Right hindlimb (tissue), 1 donor: ENCODE data around the gene WDR18.
A peak's percentile ranks its signal among the peaks of the same experiment; 100 is the strongest.
"Not testable (repeated sequence)": the region's sequence is repeated elsewhere in the genome, so short reads cannot be mapped to it uniquely, and the experiment has no call there.

Experiments used
- DNase-seq: peaks from one replicate; pipeline ENCODE4 v3.0.0-alpha.2; 2018

WDR18 gene

DNA sequence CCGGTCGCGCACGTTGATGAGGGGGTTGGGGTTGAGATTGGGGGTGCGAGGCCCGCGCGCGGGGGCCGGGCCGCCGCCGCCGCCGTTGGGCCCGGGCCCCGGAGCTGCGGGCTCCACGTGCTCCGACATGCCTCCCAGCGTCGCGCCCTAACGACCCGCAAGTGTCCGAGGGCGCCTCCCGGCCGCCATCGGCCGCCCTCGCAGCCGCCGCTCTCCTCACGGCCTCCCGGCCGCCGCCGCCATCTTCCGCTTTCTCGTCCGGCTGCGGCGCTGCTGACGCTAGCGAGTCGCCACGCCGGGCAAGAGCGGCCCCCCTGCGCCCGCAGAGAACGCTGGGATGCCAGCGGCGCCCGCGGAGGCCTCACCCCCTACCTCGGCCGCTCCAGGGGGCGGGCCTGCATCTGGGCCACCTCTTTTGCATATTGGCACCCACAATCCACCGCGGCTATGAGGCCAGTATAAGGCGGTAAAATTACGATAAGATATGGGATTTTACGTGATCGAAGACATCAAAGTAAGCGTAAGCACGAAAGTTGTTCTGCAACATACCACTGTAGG, 36.8 kb downstream of the WDR18 start, which contains the start of gene TMEM259:
TSS of gene TMEM259 (minus strand) at position 256 of the 558 bp plus-strand sequence. CDS start at position 129, 127 bp downstream.
- peak; percentile 98 for DNase-seq

DNA sequence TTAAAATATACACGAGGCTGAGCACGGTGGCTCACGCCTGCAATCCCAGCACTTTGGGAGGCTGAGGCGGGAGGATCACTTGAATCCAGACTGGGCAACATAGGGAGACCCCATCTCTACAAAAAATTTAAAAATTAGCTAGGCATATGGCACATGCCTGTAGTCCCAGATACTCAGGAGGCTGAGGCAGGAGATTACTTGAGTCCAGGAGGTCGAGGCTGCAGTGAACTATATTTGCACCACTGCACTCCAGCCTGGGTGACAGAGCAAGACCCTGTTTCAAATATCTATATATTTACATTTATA, 39.7 kb downstream of the WDR18 start:
- not testable (repeated sequence) for DNase-seq

DNA sequence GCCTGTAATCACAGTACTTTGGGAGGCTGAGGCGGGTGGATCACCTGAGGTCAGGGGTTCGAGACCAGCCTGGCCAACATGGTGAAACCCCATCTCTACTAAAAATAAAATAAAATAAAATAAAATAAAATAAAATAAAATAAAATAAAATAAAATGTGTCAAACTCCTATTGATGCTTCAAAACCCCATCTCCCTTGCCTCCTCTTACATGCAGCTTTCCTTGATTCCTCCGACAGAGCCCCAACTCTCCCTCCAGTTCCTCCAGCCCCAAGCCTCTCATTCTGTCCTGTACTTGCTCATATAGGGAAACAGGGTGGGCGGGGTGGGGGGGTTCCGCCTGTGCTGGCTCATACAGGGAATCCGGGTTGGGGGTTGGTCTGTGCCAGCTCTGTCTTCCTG, 40.9 kb downstream of the WDR18 start:
- DNase-seq, result not testable (repeated sequence)

DNA sequence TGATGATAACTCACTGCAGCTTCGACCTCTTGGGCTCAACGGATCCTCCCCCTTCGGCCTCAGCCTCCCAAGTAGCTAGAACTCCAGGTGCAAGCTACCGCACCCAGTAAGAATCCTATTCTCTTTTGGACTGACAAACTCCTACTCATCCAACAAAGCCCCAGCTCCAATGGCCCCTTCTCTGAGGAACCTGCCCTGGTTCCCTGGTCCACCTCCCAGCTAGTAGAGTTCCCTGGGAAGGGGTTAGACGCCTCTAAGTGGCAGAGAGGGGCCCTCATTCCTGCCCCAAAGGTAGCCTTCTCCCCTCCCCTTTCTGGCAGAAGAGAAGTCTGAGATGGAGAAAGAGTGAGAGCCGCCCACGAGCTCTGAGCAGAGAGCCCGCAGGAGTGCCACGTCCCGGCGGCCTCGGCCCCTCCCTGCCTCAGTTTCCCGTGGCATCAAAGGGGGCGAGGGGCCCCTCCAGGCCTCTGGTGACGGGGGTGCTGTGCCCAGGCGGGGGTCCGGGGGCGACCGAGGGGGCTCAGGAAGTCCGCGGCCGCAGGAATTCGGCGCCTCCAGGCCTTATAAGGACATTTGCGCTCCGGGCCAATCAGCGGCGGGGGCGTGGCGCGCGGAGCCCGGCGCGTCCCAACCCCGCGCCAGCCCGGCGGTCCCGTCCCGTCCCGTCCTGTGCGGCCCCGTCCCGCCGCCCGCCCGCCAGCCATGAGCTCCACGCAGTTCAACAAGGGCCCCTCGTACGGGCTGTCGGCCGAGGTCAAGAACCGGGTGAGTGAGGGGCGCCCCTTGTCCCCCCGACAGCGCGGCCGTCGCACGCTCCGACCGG, 42.0 kb downstream of the WDR18 start, which contains the start of gene CNN2:
TSS of gene CNN2 (plus strand) at position 649 of the 823 bp plus-strand sequence. CDS start at position 703, 54 bp downstream.
- DNase-seq, result peak; percentile 90

DNA sequence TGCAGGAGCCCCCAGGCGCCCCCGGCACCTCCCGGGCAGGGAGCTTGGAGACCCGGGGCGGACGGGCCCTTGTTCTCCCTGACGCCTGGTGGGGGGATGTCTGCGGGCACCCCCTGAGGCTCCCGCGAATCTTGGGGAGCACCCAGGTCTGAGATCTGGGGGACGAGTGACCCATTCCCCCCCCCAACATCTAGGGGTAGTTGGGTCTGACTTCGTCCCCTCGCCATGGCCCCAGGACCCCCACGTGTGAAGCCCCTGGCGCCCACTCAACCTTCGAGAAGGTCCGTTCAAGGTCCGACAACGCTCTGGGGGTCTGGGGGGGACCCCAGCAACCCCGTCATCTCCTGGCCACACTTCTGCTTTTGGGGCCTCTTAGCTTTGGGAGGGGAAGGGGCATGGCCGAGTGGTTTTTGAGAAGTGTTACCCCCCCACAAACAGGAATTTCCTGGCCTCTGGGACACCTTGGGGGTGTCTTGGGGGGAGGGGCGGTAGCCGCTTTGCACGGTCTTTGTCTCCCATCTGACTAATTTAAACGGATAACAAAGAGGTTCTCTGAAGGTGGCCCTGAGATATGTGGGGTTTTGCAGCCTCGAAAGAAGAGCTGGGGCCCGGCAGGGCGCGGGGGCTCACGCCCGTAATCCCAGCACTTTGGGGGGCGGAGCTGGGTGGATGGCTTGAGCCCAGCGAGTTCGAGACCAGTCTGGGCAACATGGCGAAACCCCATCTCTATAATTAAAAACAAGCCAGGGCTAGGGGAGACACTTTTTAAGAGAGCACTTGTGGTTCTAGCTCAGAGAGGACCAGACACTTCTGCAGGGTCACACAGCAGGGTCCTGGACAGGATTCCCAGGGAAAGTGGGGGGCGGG, 42.9 kb downstream of the WDR18 start:
- no peak for DNase-seq

DNA sequence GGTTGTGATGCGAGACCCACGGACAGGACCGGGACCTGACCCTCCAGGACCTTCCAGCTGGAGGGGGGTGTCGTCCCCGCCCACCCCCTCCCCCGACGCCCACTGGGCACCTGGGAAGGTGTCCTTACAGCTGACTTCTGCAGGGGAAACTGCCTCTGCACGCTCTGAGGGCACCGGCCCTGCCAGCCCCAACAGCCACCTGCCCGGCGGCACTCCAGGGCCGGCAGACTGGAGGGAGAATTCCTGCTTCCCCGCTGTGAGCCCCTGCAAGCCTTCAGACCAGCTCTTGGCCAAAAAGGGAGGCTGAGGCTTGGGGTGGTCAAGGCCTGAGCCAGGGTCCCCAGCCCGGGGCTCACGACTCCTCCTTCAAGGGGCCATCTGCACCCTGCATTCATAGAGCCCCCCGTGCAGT, 43.5 kb downstream of the WDR18 start:
- DNase-seq, result no peak

DNA sequence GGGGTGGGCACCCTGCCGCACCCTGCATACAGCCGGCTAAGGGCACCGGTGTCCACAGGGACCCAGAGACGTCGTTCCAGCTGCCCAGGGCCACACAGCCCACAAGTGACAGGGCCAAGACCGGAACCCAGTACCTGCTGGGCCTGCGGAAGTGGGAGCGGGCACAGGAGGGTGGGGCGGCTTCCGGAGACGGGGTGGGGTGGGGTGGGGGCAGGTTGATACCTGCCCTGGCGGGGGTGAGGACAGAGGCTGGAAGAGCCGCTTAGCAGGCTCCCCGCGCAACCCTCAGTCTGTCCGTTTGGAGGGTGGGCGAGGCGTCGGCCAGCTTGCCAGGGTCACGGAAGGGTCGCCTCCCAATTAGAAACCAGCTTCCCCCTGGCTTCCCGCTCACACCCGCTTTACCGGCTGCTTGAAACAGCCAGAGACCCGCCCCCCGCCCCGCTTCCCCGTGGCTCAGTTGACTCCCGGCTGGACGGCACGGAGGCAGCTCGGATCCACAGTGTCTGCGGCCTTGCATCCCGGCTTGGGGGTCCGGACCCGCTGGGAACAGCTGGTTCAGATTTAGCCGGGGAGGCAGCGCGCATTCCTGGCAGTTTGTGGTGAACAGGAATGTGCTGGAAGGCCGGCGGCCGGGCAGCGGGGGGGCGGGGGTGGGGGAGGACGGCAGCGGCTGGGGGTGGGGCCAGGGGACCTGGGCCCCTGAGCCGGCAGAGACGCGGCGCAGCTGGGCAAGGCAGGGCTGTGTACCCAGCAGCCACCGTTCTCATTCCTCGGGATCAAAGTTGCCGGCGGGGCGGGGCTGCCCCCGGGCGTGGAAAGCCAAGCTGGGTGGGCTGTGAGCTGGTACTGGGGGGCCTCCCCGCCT, 44.1 kb downstream of the WDR18 start:
- DNase-seq, result peak; percentile 93

DNA sequence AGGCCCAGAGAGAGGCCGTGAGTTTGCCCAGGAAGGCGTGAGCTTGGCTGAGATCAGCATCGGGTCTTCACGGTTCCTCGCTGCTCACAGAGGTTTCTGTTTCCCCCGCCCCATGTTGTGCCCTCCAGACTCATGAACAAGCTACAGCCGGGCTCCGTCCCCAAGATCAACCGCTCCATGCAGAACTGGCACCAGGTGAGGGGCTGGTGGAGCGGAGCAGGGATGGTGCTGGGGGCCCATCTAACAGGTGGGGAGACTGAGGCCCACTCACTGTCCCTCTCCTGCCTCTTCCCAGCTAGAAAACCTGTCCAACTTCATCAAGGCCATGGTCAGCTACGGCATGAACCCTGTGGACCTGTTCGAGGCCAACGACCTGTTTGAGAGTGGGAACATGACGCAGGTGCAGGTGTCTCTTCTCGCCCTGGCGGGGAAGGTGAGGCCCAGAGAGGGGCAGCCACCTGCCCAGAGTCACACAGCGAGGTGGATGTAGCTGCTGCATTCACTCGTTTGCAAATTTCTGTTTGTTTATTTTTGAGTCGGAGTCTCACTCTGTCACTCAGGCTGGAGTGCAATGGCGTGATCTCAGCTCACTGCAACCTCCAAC, 48.2 kb downstream of the WDR18 start:
- no peak for DNase-seq

DNA sequence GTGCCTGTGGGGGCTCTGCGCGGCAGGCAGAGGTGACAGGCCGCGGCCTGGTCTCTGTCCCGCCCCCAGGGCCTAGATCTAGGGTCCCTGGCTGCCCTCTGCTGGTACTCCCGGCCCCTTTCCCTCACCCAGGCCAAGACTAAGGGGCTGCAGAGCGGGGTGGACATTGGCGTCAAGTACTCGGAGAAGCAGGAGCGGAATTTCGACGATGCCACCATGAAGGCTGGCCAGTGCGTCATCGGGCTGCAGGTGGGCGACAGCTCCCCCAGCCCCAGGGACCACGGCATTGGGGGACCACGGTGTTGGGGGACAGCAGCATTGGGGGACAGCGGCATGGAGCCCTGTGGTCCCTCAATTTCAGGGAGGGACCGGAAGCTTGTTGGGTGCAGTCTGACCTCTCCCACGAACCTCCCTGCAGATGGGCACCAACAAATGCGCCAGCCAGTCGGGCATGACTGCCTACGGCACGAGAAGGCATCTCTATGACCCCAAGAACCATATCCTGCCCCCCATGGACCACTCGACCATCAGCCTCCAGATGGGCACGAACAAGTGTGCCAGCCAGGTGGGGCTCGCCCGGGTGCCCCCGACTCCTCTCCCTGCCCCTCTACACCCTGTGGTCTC, 52.0 kb downstream of the WDR18 start:
- no peak for DNase-seq

DNA sequence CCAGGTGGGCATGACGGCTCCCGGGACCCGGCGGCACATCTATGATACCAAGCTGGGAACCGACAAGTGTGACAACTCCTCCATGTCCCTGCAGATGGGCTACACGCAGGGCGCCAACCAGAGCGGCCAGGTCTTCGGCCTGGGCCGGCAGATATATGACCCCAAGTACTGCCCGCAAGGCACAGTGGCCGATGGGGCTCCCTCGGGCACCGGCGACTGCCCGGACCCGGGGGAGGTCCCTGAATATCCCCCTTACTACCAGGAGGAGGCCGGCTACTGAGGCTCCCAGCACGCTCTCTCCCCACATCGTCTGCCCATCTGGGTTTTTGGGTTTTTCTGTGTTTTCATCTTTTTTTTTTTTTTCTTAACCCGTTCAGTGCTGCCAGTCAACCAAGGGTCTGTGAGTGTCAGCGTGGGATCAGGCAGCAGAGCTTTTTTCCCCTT, 53.5 kb downstream of the WDR18 start:
- DNase-seq, result no peak

DNA sequence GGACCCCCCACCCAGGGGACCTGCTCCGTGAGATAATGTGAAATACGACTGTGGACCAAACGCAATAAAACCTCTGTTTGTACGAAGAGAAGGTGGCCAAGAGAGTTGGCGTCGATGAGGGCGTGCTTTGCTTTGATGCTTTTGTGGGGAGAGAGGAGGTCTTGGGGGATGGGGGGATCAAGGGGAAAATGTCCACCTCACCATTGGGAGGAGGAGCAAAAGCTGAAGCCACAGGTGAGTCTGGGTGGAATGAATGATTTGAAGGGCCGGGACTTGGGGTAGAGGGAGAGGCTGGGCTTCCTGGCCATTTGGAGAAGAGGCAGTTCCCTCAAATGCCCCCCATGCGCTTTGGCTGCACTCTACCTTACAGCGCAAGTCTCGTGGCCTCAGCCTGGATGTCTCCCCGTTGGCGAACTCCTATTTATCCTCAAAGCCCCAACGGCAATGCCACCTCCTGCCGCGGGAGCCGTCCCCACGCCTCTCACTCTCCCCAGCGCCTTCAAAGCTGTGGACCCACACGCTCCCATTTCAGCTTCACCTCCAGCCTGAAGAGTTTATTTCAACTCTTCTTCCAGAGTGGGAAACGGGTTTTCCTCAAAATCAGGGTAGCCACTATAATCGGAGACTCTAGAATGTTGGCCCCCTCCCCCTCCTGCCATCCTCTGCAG, 55.0 kb downstream of the WDR18 start:
- no peak for DNase-seq

DNA sequence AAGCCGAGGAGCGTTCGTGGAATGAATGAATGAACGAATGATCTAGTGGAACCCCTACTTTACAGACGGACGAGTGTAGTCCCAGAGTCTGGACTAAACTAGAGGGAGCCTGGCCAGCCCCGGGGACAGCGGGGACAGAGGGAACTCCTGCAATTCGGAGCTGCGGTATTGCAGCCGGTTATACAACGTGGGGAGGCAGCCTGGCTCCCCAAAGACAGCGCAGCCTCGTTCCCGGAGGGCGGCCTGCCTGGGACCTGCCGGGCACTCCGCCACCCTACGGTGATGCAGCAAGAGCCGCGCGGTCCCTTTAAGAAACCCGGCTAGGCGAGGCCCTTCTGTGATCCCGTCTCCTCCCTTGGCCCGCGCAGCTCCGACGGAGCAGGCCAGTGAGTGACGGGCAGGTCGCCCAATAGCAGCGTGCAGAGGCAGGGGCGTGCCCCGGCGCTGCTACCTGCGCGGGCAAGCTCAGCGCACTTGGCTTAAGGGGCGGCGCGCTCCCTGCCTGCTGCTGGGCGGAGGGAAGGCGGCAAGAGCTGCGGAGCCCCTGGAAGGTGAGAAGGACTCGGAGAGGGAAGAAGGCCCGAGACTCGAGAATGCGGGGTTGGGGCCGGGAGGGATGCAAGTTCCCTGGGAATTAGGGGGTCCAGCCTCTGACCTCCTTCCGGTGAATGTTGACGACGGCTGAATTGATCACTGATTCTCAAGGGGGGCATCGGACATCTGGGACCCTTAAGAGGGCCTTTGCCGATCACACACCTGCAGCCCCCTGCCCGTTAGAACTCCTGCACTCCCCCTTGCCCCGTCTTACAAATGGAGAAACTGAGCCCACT, 55.7 kb downstream of the WDR18 start, which contains the start of gene ABCA7:
TSS of gene ABCA7 (plus strand) at position 462 of the 830 bp plus-strand sequence. CDS start 1,255 bp downstream, outside the sequence.
- DNase-seq, result peak; percentile 95

DNA sequence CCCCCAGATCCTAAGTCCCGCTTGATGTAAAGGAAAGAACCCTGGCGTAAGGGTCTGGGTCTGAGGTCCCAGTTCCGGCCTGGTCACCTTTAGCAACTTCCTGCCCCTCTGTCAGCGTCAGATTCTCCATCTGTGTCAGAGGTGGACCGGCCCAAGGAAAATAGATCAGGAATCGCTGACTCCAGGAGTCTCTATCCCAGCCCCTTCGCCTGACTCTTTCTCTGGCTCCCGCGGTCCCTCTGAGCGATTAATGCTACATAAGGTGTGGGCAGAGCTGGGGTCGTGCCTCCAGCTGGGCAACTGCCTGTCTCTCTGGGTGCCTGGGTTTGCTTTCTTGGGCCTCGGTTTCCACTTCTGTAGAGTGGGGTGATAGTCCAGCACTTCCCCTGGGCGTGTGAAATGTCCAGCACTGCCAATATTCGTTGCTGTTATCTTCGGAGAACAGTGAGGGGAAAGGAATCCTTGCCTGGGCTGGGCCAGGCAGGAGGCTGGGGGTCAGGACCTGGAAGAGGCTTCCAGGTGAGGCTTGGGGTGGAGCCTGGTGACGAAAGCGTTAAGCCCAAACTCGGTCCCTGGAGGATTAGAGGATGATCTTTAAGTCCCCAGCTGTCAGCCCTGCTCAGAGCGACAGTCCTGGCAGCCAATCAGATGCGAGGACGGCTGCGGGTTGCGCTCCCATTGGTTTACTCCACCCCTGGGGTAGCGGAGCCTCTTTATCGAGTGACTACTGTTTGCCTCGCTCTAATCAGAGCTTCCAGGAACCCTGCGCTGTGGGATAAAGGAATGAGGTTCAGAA, 56.5 kb downstream of the WDR18 start:
- peak; percentile 89 for DNase-seq

DNA sequence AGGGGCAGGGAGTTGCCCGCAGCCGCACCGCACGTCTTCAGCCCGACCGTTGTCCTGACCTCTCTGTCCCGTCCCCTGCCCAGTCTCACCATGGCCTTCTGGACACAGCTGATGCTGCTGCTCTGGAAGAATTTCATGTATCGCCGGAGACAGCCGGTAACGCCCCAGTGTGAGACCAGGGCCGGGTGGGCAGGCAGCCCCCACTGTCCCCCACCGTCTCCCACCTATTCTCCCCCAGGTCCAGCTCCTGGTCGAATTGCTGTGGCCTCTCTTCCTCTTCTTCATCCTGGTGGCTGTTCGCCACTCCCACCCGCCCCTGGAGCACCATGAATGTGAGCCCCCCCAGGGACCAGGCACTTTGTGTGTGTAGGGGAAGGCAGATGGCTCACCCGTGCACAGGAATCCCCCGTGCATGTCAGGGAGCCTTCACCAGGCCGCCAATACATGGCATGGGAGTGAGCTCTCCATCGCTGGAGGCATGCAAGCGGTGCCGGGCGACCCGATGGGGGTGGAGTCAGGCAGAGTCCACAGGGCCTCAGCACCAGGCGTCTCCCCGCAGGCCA, 57.2 kb downstream of the WDR18 start:
- DNase-seq, result no peak

DNA sequence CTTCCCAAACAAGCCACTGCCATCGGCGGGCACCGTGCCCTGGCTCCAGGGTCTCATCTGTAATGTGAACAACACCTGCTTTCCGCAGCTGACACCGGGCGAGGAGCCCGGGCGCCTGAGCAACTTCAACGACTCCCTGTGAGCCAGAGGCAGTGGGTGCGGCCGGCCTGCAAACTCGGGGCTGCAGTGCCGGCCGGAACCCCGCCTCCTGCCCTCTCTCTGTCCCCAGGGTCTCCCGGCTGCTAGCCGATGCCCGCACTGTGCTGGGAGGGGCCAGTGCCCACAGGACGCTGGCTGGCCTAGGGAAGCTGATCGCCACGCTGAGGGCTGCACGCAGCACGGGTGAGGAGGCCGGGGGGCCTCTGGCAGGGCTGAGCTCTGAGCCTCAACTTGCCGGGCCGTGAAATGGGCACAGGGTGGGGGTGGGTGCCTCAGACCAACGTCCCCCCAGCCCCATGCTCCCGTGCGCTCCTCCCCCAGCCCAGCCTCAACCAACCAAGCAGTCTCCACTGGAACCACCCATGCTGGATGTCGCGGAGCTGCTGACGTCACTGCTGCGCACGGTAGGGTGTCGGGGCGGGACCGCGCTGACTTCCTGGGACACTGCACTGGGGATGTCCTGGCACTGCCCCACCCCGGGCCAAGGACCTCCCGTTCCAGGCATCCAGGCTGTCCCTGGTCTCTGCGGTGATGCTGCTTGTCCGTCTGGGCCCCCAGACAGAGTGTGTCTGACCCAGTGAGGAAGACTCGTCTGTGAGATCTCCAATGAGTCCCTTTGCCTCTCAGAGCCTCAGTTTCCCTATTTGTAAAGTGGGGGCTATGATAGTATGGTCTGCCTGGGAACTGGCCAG, 57.9 kb downstream of the WDR18 start:
- DNase-seq, result peak; percentile 73

DNA sequence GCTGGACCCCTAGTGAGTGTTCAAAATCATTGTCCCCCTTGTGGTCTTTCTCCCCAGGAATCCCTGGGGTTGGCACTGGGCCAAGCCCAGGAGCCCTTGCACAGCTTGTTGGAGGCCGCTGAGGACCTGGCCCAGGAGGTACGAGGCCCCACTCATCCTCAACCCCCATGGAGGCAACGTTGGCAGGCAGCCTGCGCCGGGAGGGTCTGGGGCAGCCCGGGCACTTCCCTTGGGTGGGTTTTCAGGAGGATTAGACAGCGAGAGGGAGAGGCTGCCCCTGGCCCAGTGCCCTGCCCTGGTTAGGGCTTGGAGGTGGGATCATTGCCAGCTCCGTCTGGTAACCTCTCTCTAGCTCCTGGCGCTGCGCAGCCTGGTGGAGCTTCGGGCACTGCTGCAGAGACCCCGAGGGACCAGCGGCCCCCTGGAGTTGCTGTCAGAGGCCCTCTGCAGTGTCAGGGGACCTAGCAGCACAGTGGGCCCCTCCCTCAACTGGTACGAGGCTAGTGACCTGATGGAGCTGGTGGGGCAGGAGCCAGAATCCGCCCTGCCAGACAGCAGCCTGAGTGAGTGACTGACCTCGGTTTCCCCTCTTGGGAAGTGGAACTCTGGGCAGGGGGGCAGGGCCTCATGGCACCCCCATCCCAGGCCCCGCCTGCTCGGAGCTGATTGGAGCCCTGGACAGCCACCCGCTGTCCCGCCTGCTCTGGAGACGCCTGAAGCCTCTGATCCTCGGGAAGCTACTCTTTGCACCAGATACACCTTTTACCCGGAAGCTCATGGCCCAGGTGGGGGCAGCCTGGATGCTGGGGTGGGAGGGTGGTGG, 58.8 kb downstream of the WDR18 start:
- no peak for DNase-seq
